ENCODE measurements around the gene ASCL5.

The ASCL5 gene

GRCh38 chr1:201153474-201154388 is 26.7 kb upstream of the ASCL5 start:
- DNase-seq = no peak

GRCh38 chr1:201149400-201149799 is 22.4 kb upstream of the ASCL5 start:
- DNase-seq = peak; percentile 44

GRCh38 chr1:201147396-201148015 is 20.5 kb upstream of the ASCL5 start:
- DNase-seq = no peak

DNA sequence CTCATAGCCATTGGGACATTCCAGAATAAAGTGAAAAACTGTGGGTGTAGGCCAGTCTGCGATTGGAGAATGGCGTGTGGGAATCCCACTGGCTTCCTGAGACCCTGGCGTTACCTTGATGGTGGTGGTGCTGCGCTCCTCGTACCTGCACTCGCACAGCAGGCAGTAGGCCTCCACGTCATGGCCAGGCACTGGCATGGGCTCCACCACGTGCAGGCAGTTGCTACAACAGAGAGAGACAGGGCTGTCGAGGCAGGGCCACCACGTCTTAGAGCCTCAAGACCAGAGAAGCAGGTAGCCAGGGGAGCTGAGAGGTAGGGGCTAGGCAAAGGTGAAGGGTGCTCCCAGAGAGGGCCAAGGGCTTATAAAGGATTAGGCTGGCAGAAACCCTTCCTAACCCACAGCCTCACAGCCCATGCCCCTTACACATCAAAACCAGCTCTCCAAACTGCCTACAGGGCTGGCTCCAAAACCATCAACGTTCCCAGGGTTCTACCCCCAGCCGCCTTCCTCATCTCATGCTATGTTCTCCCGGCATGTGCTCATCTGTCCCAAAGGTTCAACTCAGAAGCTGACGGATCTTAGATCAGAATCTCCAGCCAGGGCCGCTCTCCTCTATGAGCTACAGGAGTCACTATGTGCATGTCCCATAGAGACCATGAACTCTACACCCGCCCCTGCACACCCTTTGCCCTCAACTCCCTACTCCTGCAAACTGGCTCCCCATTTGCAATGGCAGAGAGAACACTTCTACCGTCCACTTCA is 19.8 kb upstream of the ASCL5 start:
- DNase-seq = no peak

- DNase-seq = no peak
These were observed 18.8 kb upstream of the ASCL5 start for GRCh38 chr1:201145816-201146215.

DNA sequence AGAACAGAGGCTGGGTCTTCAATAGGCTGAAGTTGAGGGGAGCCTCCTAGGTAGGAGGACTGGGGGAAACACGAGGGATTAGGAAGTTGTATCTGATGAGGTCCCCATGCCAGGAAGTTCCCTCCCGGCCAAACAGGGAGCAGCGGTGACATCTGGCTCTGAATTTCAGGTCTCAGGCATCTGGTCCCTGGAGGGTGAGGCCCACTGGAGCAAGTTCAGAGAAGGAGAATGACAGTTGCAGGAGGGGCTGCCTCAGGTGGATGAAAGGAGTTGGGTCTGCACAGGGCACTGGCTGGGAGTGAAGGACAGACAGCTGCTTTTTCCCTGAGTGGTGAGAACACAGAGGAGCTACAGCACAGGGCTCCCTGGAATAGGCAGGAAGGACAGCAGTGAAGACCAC is 18.1 kb upstream of the ASCL5 start:
- DNase-seq = no peak

DNA sequence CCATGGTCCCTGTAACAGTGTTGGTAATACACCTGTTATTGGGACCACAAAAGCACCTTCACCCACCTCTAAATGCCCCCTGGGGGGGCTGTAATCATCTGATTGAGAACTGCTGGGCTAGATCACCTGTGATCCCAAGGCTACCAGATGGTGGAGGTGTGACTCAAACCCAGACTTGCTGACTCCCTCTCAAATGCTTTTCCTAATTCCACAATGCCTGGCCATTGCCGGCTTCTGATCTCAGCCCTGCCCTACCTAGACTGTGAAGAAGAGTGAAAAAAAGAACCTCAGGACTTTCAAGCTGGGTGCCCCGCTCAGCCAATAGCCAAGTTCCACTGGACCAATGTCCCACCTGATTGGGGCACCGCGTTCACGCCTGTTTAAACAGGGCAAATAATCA is 17.7 kb upstream of the ASCL5 start:
- no peak for DNase-seq

DNA sequence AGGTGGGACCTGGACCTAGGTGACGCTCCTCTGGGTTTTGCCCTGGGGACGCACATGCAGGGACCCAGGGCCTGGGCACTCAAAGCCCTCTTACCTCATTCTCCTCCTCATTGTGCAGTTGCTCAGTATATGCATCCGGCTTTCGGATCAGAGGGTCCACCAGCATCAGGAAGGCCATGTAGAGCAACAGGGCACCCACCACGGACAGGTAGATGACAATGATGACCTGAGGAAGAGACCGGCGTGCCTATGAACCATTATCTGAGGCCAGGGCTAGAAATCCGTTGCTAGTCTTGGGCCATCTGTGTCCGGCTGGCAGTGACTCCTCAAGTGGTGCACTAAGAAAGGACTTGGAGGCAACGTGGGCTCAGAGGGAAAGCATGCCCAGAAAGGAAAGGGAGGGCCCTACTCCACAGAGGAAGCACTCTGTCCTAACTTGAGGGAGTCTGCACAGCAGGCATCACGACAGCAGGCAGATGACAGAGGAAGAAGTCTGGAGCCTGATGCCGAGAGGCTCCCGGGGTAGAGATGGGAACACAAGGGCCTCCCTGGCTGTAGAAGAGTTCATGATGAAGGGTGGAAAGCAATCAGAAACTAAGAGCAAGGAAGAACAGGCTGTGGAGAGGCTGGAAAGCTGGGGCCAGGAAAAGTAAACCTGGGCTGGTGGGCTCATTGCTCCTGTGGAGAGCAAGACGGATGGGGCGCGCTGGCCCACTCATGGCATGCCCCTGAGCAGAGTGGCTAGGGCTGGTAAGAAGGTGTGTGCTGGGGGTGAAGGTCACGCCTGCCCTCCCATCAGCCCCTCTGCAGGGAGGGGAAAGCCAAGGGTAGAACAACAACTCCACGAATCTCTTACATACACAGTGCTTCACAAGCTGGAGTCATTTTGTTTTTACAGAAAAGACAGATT is 17.0 kb upstream of the ASCL5 start:
- DNase-seq = no peak

GRCh38 chr1:201142849-201143725 is 16.1 kb upstream of the ASCL5 start:
- no peak for DNase-seq

- DNase-seq = peak; percentile 34
These were observed 15.2 kb upstream of the ASCL5 start for GRCh38 chr1:201142011-201142848.

DNA sequence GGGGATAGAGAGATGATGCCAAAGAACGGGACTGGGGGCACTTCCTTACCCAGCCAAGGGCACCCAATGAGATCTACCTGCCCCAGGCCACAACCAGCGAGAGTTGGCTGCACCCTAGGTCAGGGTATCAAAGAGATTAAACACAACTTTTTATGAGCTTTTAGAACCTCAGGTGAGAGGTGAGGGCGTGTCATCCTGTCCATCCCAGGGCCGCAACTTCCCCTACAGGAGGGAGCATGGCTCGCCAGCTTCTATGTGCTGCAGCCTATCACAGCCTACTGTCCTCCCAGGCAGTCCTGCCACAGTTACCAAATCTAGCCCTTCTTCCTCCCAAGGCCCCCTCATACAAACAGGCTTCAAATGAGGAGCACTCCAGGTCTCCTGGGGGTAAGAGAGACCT is 14.4 kb upstream of the ASCL5 start:
- DNase-seq = no peak

DNA sequence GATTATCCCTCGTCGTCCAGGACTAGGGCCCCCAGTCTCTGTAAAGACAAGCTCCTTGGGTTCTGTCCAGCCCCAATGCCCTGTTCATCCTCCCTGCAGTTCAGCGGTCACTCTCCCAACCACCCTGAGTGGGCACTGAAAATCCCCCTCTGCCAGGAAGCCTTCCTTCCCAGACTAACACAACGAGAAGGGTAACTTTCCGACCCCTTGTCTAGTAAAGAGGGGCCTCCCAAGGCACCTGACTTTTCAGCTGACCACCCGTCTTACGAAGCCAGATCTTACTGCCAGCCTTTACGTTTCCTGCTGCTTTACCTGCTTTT is 13.9 kb upstream of the ASCL5 start:
- no peak for DNase-seq

DNA sequence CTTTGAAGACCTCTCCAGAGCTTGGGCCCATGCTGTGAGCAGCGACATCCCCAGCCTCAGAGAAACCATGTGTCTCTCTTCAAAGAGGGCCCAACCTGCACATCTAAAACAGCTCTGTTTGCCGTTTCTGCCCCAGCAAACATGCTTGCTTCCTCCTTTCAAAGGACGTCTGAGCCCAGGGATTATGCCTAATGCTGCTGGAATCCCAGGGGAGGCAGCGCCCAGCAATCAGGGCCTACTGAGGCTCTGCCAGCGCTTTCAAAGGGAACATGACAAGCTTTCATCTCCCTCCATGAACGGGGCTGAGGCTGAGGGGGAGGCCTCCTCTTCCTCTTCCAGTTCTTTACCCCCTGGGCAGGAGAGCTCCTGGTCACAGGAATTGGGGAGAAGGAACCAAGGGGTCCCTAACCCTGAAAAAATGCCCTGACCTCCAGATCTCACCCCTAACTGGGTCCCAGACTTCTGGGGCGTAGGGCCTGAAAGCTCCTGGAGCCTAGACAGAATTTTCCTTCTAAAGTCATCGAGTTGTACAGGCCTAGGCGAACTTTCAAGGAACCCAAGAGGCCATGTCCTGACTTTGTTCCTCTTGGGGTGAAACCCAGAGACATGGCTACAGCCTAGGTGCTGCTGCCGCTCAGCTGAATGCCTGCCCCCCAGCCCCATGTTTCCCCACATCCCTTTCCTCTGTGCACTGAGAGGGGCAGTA is 13.4 kb upstream of the ASCL5 start:
- no peak for DNase-seq

GRCh38 chr1:201139756-201140155 is 12.8 kb upstream of the ASCL5 start:
- no peak for DNase-seq

DNA sequence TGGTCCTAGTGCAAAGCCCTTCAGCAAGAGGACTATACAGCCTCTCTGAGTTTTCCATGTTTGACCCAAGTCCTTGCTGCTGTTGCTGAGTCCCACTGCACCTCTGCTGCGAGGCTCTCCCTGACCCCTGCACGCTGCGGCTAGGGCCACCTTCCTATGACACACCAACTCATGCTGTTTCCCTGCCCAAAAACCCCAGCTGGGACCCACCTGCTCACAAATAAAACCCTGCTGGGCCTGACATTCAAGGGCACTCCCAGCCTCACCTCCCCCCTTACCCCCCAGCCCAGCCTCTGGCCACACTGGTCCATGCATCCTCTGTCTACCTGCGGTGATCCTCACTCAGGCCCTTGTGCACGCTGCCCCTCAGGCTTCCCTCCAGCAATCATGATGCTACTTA is 12.3 kb upstream of the ASCL5 start:
- DNase-seq = no peak

DNA sequence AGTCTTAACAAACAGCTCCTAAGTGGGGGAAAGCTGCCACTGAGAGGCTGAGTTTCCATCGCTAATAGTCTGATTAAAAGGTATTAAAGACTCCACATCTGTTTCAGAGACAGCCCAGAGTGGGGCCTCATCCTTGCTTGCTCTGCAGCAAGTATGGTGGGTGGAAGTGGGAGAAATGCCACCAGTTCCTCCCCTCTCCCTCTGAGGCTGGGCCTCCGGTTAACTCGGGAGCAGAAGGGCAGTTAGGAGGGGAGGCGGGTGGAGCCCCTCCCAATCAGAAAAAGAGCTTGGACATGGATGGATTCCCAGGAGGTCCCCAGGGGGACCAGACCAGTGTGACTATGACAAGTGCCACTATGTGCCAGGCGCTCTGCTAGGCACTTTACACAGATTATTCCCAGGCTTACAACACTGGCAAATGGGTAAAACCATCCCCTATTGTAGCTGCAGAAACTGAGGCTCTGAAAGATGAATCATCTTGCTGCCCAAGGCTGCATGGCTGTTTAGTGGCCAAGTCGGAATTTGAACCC is 11.4 kb upstream of the ASCL5 start:
- DNase-seq = no peak

DNA sequence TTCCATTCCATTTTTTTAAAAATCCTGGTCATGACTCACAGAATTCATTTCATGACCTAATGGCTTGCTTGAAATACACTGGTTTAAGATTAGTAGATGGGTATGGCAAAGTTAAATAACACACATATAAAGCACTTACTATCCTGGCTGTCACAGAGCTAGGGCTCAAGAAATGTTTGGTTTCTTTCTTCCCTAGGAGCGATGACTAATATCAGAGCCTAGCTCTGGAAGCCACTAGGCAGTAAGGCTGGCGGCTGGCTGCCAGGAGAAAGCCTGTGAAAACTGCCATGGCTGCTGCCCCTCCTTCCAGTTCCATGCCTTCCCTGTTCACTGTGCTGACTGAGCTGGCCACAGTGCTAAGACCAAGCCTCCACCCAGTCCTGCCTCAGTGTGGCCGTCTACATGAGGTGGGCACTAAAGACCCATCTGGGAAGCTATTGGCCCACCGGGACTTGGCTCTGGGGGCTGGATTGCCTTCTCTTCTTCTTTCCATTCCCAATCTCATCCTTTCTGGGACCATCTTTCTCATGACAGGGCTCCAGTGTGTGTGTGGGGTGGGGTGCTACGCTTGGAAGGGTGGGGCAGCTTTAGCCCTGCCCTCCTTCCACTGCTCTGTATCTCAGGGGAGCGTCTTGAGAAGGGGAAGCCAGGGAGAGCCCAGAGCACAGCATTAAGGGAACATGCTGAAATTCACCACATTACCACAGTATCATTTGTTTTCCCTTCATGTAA is 10.8 kb upstream of the ASCL5 start:
- no peak for DNase-seq

DNA sequence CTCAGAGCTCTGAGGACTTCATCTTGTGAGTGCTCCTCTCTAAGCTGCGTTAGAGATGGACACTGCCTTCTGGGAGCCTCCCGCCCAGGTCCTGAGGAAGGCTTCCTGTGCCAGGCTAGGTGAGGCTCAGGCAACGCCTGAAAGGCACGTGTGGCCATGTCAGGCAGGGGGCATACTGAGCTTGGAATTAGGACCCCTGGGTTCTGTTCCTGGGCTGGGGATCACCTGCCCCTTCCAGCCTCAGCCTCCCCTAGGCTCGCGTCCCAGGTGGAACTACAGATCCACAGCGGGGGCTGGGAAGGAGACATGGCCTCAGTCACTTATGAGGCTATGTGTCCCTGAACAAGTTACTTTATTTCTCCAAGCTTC is 10.0 kb upstream of the ASCL5 start:
- DNase-seq = no peak

DNA sequence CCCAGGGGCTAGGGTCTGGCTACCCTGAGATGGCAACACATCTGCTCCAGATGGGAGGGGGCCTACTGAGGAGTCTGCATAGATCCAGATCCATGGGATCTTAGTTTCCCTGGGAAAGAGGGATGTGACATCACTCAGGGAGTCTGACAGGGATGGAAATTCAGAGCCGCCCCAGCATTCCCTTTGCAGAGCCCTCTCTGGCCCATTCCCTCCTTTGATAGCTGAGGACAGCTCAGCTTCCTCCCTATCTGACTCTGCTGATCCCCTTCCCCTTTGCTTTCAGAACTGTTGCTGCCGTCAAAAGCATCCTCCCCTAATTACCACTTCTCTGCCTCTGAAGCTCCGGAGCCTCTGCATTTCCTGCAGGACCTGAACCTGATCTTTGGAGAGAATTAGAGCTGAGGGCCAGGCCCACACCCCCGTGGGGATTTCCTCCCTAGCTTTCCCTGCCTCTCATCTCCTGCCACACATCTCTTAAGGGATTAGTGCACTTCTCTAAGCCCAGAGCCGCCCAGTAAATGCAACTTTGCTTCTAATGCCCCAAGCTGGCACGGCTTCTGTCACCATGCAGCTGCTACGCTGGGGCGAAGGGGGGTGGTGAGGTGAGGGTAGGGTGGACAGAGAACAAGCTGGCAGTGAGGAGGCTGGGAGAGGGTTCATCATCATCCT is 9.5 kb upstream of the ASCL5 start:
- no peak for DNase-seq

All from NCI-H1694 treated with DMSO at 0.1 percent for 48 hours (cell line).